SJCRH30 (cell line): ENCODE measurements around the gene PDZD7. TPM values are rescaled to one million over a fixed set of nuclear protein-coding genes. Genes with fewer than 3 reads are reported as not detected.
"Not testable (repeated sequence)": the region's sequence is repeated elsewhere in the genome, so short reads cannot be mapped to it uniquely, and the experiment has no call there.

Source experiments
- DNase-seq, 2 experiments: peaks; one replicate each; pipeline ENCODE4 v3.0.0-alpha.2; 2015 to 2020
- H3K27ac ChIP-seq: fragments of 250-450 bp; sonication (Bioruptor Pico); 2 replicates; pipeline ENCODE4 v1.5.1; 2020; ENCODE audit warnings: mild to moderate bottlenecking, moderate library complexity
- H3K27me3 ChIP-seq: fragments of 250-450 bp; sonication (Bioruptor Pico); 2 replicates; pipeline ENCODE4 v1.5.1; 2020; ENCODE audit warnings: mild to moderate bottlenecking, moderate library complexity
- H3K36me3 ChIP-seq: fragments of 250-450 bp; sonication (Bioruptor Pico); 2 replicates; pipeline ENCODE4 v1.5.1; 2020; ENCODE audit warnings: mild to moderate bottlenecking, moderate library complexity
- H3K4me1 ChIP-seq: fragments of 250-450 bp; sonication (Bioruptor Pico); 2 replicates; pipeline ENCODE4 v1.5.1; 2020; ENCODE audit warnings: mild to moderate bottlenecking, moderate library complexity
- H3K4me3 ChIP-seq: fragments of 250-450 bp; sonication (Bioruptor Pico); 2 replicates; pipeline ENCODE4 v1.5.1; 2020; ENCODE audit warnings: mild to moderate bottlenecking, moderate library complexity
- H3K9me3 ChIP-seq: fragments of 250-450 bp; sonication (Bioruptor Pico); replicated peaks from 2 replicates; pipeline ENCODE4 v1.5.1; 2020; ENCODE audit warnings: mild to moderate bottlenecking, moderate library complexity
- total RNA-seq: library from RNA; depleted of rRNA; stranded (reverse); fragments of >200 nt; shearing (Covaris generic); gene quantifications from 2 replicates; pipeline ENCODE4 v1.2.3, GENCODE V29; 2014

The PDZD7 gene
- total RNA-seq, 1 experiment from 2014 or later = 0.89 TPM

- no peak overlapping the region for H3K4me3 ChIP-seq
- no peaks in the 10 kb centered on the region for H3K36me3 ChIP-seq
- H3K27me3 ChIP-seq = no peaks in the 10 kb centered on the region
- H3K9me3 ChIP-seq = no peaks in the 10 kb centered on the region
- DNase-seq = no peak
- H3K27ac ChIP-seq = no peak overlapping the region
- H3K4me1 ChIP-seq = peaks cover 11% of the 10 kb centered on the region
These were observed 7.6 kb upstream of the PDZD7 start for GRCh38 chr10:101038484-101038883.

GRCh38 chr10:101036726-101037125 lies 5.8 kb upstream of the PDZD7 start:
- H3K27me3 ChIP-seq = no peaks in the 10 kb centered on the region
- peaks cover 13% of the 10 kb centered on the region for H3K4me1 ChIP-seq
- H3K4me3 ChIP-seq = no peak overlapping the region
- no peaks in the 10 kb centered on the region for H3K36me3 ChIP-seq
- DNase-seq = no peak
- no peak overlapping the region for H3K27ac ChIP-seq
- no peaks in the 10 kb centered on the region for H3K9me3 ChIP-seq

GRCh38 chr10:101035916-101036702 lies 5.2 kb upstream of the PDZD7 start:
- no peak overlapping the region for H3K4me3 ChIP-seq
- H3K4me1 ChIP-seq = peaks cover 15% of the 10 kb centered on the region
- no peaks in the 10 kb centered on the region for H3K27me3 ChIP-seq
- H3K27ac ChIP-seq = no peak overlapping the region
- H3K9me3 ChIP-seq = no peaks in the 10 kb centered on the region
- no peak for DNase-seq
- no peaks in the 10 kb centered on the region for H3K36me3 ChIP-seq

GRCh38 chr10:101035314-101035713 lies 4.4 kb upstream of the PDZD7 start:
- H3K36me3 ChIP-seq = no peaks in the 10 kb centered on the region
- H3K9me3 ChIP-seq = no peaks in the 10 kb centered on the region
- no peak overlapping the region for H3K27ac ChIP-seq
- peaks cover 17% of the 10 kb centered on the region for H3K4me1 ChIP-seq
- H3K27me3 ChIP-seq = no peaks in the 10 kb centered on the region
- no peak for DNase-seq
- no peak overlapping the region for H3K4me3 ChIP-seq

GRCh38 chr10:101034404-101034803 lies 3.5 kb upstream of the PDZD7 start:
- not testable (repeated sequence) for H3K9me3 ChIP-seq, DNase-seq, H3K36me3 ChIP-seq, H3K4me3 ChIP-seq, H3K27me3 ChIP-seq, H3K27ac ChIP-seq
- H3K4me1 ChIP-seq = peaks cover 24% of the 10 kb centered on the region

- Histone ChIP-seq H3K4me1 (peaks cover 34% of the 10 kb centered on the region), H3K27ac (no peak overlapping the region; the same call in 1 of the 2 replicates), H3K4me3 (peak overlapping the region; percentile 53; the same call in 1 of the 2 replicates), H3K27me3 (no peaks in the 10 kb centered on the region), H3K9me3 (no peaks in the 10 kb centered on the region), H3K36me3 (no peaks in the 10 kb centered on the region)
- DNase-seq = no peak
These were observed 2.3 kb upstream of the PDZD7 start for GRCh38 chr10:101033276-101033675.

GRCh38 chr10:101032637-101033224 lies 1.8 kb upstream of the PDZD7 start:
- H3K4me3 ChIP-seq = peak overlapping the region; percentile 53
- H3K27me3 ChIP-seq = no peaks in the 10 kb centered on the region
- H3K36me3 ChIP-seq = no peaks in the 10 kb centered on the region
- H3K27ac ChIP-seq = peak overlapping the region; percentile 31
- H3K9me3 ChIP-seq = no peaks in the 10 kb centered on the region
- peaks cover 38% of the 10 kb centered on the region for H3K4me1 ChIP-seq
- DNase-seq = peak; percentile 78 to 81

GRCh38 chr10:101031796-101032636 lies 1.1 kb upstream of the PDZD7 start:
- Histone ChIP-seq H3K36me3 (no peaks in the 10 kb centered on the region), H3K4me1 (peaks cover 44% of the 10 kb centered on the region), H3K27ac (peak overlapping the region; percentile 31), H3K4me3 (peak overlapping the region; percentile 53), H3K9me3 (no peaks in the 10 kb centered on the region), H3K27me3 (no peaks in the 10 kb centered on the region)
- DNase-seq = peak; percentile 54 to 60

- no peak overlapping the region for H3K27ac ChIP-seq
- H3K27me3 ChIP-seq = no peaks in the 10 kb centered on the region
- peaks cover 50% of the 10 kb centered on the region for H3K4me1 ChIP-seq
- no peaks in the 10 kb centered on the region for H3K9me3 ChIP-seq
- H3K36me3 ChIP-seq = no peaks in the 10 kb centered on the region
- peak overlapping the region; percentile 53 for H3K4me3 ChIP-seq
- DNase-seq = no peak
These were observed 317 bp downstream of the PDZD7 start for GRCh38 chr10:101030496-101031127.

- no peaks in the 10 kb centered on the region for H3K36me3 ChIP-seq
- H3K27ac ChIP-seq = peak overlapping the region; percentile 16; the same call in 1 of the 2 replicates
These were observed 1.2 kb downstream of the PDZD7 start for GRCh38 chr10:101029520-101030295.

GRCh38 chr10:101028446-101029337 lies 2.2 kb downstream of the PDZD7 start:
- H3K4me3 ChIP-seq = no peak overlapping the region
- H3K9me3 ChIP-seq = no peaks in the 10 kb centered on the region
- H3K27me3 ChIP-seq = no peaks in the 10 kb centered on the region
- H3K4me1 ChIP-seq = peaks cover 50% of the 10 kb centered on the region
- no peaks in the 10 kb centered on the region for H3K36me3 ChIP-seq
- H3K27ac ChIP-seq = peak overlapping the region; percentile 16; the same call in 1 of the 2 replicates
- peak; percentile 75 to 84 for DNase-seq

More at GRCh38 chr10:101029520-101030295, 1.2 kb downstream of the PDZD7 start:
- DNase-seq = peak; percentile 45 to 56
- Histone ChIP-seq H3K27me3 (no peaks in the 10 kb centered on the region), H3K9me3 (no peaks in the 10 kb centered on the region), H3K4me1 (peaks cover 50% of the 10 kb centered on the region), H3K4me3 (no peak overlapping the region)

GRCh38 chr10:101027106-101027720 lies 3.7 kb downstream of the PDZD7 start:
- Histone ChIP-seq H3K36me3 (no peaks in the 10 kb centered on the region), H3K9me3 (no peaks in the 10 kb centered on the region), H3K27ac (no peak overlapping the region), H3K4me1 (peaks cover 40% of the 10 kb centered on the region), H3K27me3 (no peaks in the 10 kb centered on the region), H3K4me3 (no peak overlapping the region)
- DNase-seq = peak; percentile 43 to 47
